ENCODE measurements around the gene PLPP3.

Gene PLPP3

GRCh38 chr1:56472860-56473259 is 106.5 kb downstream of the PLPP3 start:
- TF ChIP-seq LEF1 (IDR thresholded peaks at IDR 0.05; ENCODE audit: borderline replicate concordance): no peak
- TF ChIP-seq FOXM1 (IDR thresholded peaks at IDR 0.05; ENCODE audit: borderline replicate concordance): no peak
- TF ChIP-seq FOXK2 (IDR thresholded peaks at IDR 0.05): no peak
- DNase-seq (ENCODE audit: extremely low spot score): no peak
- ChIA-PET POLR2A (no interaction called here), CTCF (no interaction called here)

DNA sequence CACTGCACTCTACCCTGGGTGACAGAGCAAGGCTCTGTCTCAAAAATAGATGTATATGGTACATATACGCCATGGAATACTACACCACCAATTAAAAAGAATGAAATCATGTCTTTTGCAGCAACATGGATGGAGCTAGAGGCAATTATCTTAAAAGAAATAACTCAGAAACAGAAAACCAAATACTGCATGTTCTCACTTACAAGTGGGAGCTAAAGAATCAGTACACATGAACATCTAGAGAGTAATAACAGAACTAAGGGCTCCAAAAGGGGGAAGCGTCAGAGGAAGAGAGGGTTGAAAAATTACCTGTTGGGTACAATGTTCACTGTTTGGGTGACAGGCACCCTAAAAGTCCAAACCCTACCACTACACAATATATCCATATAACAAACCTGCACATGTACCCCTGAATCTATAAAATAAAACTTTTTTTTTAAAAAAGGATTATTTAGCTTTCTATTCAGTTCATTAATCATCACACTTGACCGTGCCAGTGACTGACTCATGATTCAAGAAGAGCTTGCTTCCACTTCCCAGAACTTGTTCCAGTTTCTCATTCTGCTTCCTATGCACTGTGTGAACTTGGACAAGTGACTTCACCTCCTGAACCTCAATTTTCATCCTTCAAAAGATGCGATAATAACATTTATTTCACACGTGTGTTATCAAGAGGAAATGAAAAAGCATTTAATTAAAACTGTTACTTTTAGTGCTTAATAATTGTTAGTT is 109.6 kb downstream of the PLPP3 start:
- ChIA-PET POLR2A (no interaction called here), CTCF (no interaction called here)
- DNase-seq (ENCODE audit: extremely low spot score): no peak

DNA sequence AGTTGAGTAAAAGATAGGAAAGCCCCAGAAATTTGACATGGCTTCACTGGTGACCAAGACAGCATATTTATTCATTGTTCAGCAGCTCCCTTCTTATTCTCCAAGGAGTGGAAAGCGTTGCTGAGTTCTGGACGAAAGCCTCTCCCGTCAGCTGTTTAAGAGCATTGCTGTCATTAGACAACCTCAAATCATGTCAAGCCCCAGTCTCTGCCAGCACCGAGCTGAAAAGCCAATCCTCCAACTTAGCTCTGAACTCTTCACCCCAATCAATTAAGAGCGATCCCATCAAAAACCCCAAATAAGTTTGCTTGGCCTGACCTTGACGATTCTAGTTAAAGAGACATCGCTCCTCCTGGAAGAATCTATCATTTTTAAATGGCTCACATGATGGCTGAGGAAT is 110.8 kb downstream of the PLPP3 start:
- no peak for DNase-seq (ENCODE audit: extremely low spot score)
- ChIA-PET POLR2A (no interaction called here), CTCF (no interaction called here)
- TF ChIP-seq SP1 (IDR thresholded peaks at IDR 0.05): no peak
- no peak for TF ChIP-seq NFRKB (IDR thresholded peaks at IDR 0.05)
- no peak for TF ChIP-seq FOXK2 (IDR thresholded peaks at IDR 0.05)
- TF ChIP-seq ARNT (IDR thresholded peaks at IDR 0.05): no peak
- TF ChIP-seq BHLHE40 (IDR thresholded peaks at IDR 0.05; ENCODE audit: borderline replicate concordance): no peak
- TF ChIP-seq ELF4 (IDR thresholded peaks at IDR 0.05): no peak
- TF ChIP-seq SUZ12 (IDR thresholded peaks at IDR 0.05): no peak
- no peak for TF ChIP-seq FOXM1 (IDR thresholded peaks at IDR 0.05; ENCODE audit: borderline replicate concordance)
- TF ChIP-seq LEF1 (IDR thresholded peaks at IDR 0.05; ENCODE audit: borderline replicate concordance): no peak
- no peak for TF ChIP-seq CTBP1 (IDR thresholded peaks at IDR 0.05; ENCODE audit: borderline replicate concordance)
- TF ChIP-seq ZNF384 (IDR thresholded peaks at IDR 0.05): no peak
- TF ChIP-seq HDGF (IDR thresholded peaks at IDR 0.05; ENCODE audit: borderline replicate concordance): no peak
- no peak for TF ChIP-seq L3MBTL2 (conservative IDR thresholded peaks at IDR 0.05)
- no peak for TF ChIP-seq PKNOX1 (IDR thresholded peaks at IDR 0.05)
- TF ChIP-seq FOXA1 (IDR thresholded peaks at IDR 0.05): no peak
- no peak for TF ChIP-seq TARDBP (IDR thresholded peaks at IDR 0.05)

More for the DNA sequence above, 109.6 kb downstream of the PLPP3 start:
- TF ChIP-seq SP1 (IDR thresholded peaks at IDR 0.05): no peak
- no peak for TF ChIP-seq HDGF (IDR thresholded peaks at IDR 0.05; ENCODE audit: borderline replicate concordance)
- TF ChIP-seq TARDBP (IDR thresholded peaks at IDR 0.05): no peak
- TF ChIP-seq PKNOX1 (IDR thresholded peaks at IDR 0.05): no peak
- no peak for TF ChIP-seq FOXM1 (IDR thresholded peaks at IDR 0.05; ENCODE audit: borderline replicate concordance)
- TF ChIP-seq ARNT (IDR thresholded peaks at IDR 0.05): no peak
- TF ChIP-seq BHLHE40 (IDR thresholded peaks at IDR 0.05; ENCODE audit: borderline replicate concordance): no peak
- no peak for TF ChIP-seq FOXK2 (IDR thresholded peaks at IDR 0.05)
- no peak for TF ChIP-seq ELF4 (IDR thresholded peaks at IDR 0.05)
- TF ChIP-seq ZNF384 (IDR thresholded peaks at IDR 0.05): no peak
- TF ChIP-seq LEF1 (IDR thresholded peaks at IDR 0.05; ENCODE audit: borderline replicate concordance): no peak
- no peak for TF ChIP-seq L3MBTL2 (conservative IDR thresholded peaks at IDR 0.05)
- no peak for TF ChIP-seq CTBP1 (IDR thresholded peaks at IDR 0.05; ENCODE audit: borderline replicate concordance)
- no peak for TF ChIP-seq SUZ12 (IDR thresholded peaks at IDR 0.05)
- TF ChIP-seq FOXA1 (IDR thresholded peaks at IDR 0.05): no peak
- TF ChIP-seq NFRKB (IDR thresholded peaks at IDR 0.05): no peak

DNA sequence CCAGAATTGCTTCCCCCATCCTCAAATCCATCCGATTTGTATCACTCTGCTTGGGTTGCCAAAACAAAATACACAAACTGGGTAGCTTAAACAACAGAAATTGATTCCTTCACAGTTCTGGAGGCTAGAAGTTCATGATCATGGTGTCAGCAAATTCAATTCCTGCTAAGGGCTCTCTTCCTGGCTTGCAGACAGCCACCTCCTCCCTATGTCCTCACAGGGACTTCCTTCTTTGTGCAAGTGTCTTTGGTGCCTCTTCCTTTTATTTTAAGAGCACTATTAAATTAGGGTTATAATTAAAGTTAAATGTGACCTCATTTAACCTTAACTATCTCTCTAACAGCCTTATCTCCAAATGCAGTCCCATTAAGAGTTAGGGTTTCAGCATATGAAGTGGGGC is 112.8 kb downstream of the PLPP3 start:
- ChIA-PET POLR2A (no interaction called here), CTCF (no interaction called here)
- TF ChIP-seq BHLHE40 (IDR thresholded peaks at IDR 0.05; ENCODE audit: borderline replicate concordance) (no peak), NFRKB (IDR thresholded peaks at IDR 0.05) (no peak), ELF4 (IDR thresholded peaks at IDR 0.05) (no peak), LEF1 (IDR thresholded peaks at IDR 0.05; ENCODE audit: borderline replicate concordance) (no peak), FOXM1 (IDR thresholded peaks at IDR 0.05; ENCODE audit: borderline replicate concordance) (no peak), L3MBTL2 (conservative IDR thresholded peaks at IDR 0.05) (no peak), TARDBP (IDR thresholded peaks at IDR 0.05) (no peak), SP1 (IDR thresholded peaks at IDR 0.05) (no peak), ARNT (IDR thresholded peaks at IDR 0.05) (no peak)
- no peak for DNase-seq (ENCODE audit: extremely low spot score)

DNA sequence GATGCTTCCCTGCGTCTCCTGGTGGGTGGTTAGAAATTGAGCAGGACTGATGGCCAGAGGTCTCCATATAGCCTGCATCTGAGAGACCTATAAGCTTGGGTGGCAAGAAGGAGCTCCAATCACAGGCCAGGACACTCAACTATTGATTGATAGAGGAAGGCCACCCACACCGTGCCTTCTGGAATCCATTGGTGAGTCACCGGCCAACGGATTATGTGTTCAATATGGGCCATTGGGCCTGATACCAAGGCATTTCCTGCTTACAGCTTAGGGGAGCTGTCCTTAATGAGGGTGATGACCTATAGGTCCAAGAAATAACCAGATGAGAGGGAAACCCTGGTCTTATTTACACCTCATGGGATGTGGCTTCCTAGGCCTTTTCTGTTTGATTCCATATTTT is 115.1 kb downstream of the PLPP3 start:
- TF ChIP-seq LEF1 (IDR thresholded peaks at IDR 0.05; ENCODE audit: borderline replicate concordance): no peak
- no peak for TF ChIP-seq ZNF384 (IDR thresholded peaks at IDR 0.05)
- no peak for TF ChIP-seq HDGF (IDR thresholded peaks at IDR 0.05; ENCODE audit: borderline replicate concordance)
- TF ChIP-seq SUZ12 (IDR thresholded peaks at IDR 0.05): no peak
- no peak for TF ChIP-seq NFRKB (IDR thresholded peaks at IDR 0.05)
- no peak for TF ChIP-seq L3MBTL2 (conservative IDR thresholded peaks at IDR 0.05)
- no peak for TF ChIP-seq PKNOX1 (IDR thresholded peaks at IDR 0.05)
- no peak for TF ChIP-seq FOXK2 (IDR thresholded peaks at IDR 0.05)
- TF ChIP-seq SP1 (IDR thresholded peaks at IDR 0.05): no peak
- TF ChIP-seq TARDBP (IDR thresholded peaks at IDR 0.05): no peak
- no peak for TF ChIP-seq ARNT (IDR thresholded peaks at IDR 0.05)
- TF ChIP-seq CTBP1 (IDR thresholded peaks at IDR 0.05; ENCODE audit: borderline replicate concordance): no peak
- no peak for TF ChIP-seq FOXM1 (IDR thresholded peaks at IDR 0.05; ENCODE audit: borderline replicate concordance)
- no peak for TF ChIP-seq BHLHE40 (IDR thresholded peaks at IDR 0.05; ENCODE audit: borderline replicate concordance)
- TF ChIP-seq ELF4 (IDR thresholded peaks at IDR 0.05): no peak
- no peak for TF ChIP-seq FOXA1 (IDR thresholded peaks at IDR 0.05)
- no peak for DNase-seq (ENCODE audit: extremely low spot score)
- CTCF ChIA-PET: no interaction called here
- POLR2A ChIA-PET: no interaction called here

- POLR2A ChIA-PET: no interaction called here
- no peak for TF ChIP-seq ZNF384 (IDR thresholded peaks at IDR 0.05)
- TF ChIP-seq CTBP1 (IDR thresholded peaks at IDR 0.05; ENCODE audit: borderline replicate concordance): no peak
- TF ChIP-seq TARDBP (IDR thresholded peaks at IDR 0.05): no peak
- no peak for TF ChIP-seq FOXA1 (IDR thresholded peaks at IDR 0.05)
- no peak for TF ChIP-seq L3MBTL2 (conservative IDR thresholded peaks at IDR 0.05)
- TF ChIP-seq PKNOX1 (IDR thresholded peaks at IDR 0.05): no peak
- no peak for TF ChIP-seq SP1 (IDR thresholded peaks at IDR 0.05)
- no peak for TF ChIP-seq LEF1 (IDR thresholded peaks at IDR 0.05; ENCODE audit: borderline replicate concordance)
- no peak for TF ChIP-seq HDGF (IDR thresholded peaks at IDR 0.05; ENCODE audit: borderline replicate concordance)
- no peak for TF ChIP-seq ARNT (IDR thresholded peaks at IDR 0.05)
- TF ChIP-seq FOXK2 (IDR thresholded peaks at IDR 0.05): no peak
- CTCF ChIA-PET: no interaction called here
- DNase-seq (ENCODE audit: extremely low spot score): no peak
Observed at GRCh38 chr1:56463376-56463775, 116.0 kb downstream of the PLPP3 start.

Measured in HEK293T (cell line).